ENCODE data around the gene PLXNA3.

- TF ChIP-seq CTCF (conservative IDR thresholded peaks at IDR 0.05 in 1 of 2, IDR thresholded peaks at IDR 0.05 in 1 of 2; ENCODE audit: low read depth in 1 of 2, low read length in 2 of 2) (no peak), EZH2 (IDR thresholded peaks at IDR 0.05; ENCODE audit: low read length, missing control alignments) (no peak)
Observed at GRCh38 chrX:154450312-154450711, 7.8 kb upstream of the PLXNA3 start.
